ENCODE results near the gene TXNRD2. TPM values are rescaled to one million over a fixed set of nuclear protein-coding genes. Genes with fewer than 3 reads are reported as not detected.
A peak's percentile ranks its signal among the peaks of the same experiment; 100 is the strongest.
"Not testable (repeated sequence)": the region's sequence is repeated elsewhere in the genome, so short reads cannot be mapped to it uniquely, and the experiment has no call there.

Gene TXNRD2
- polyA plus RNA-seq, 1 donor from 2014 or later = 17.3 TPM

DNA sequence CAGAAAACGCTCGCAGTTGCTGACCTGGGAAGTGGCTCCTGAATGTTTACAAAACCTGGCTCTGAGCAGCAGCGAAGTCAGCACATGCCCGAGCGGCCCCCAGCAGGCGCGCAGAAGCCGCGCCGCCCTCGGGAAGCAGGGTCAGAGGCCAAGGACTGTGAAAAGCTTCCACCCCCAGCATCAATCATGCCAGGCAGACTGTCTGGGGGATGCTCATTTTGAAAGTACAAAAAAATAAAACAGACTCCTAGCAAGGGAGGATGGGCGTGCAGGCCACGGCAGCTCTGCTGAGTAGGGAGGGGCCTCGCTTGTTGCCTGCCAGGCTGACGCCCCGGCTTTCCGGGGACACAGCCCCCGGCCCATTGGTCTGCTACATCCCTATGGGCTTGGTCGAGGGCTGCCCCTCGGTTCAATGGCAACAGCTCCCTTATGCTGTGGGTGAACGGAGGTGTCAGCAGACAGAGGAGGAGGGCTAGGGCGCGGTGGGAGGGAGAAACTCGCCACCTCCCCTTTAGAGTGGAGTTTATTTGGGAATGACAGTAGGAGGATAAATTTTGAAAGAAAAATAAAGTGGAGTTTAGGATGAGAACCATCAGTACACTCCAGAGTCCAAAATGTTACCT, 49.2 kb downstream of the TXNRD2 start:
- no peaks in the 10 kb centered on the region for H3K27me3 Mint-ChIP-seq
- H3K36me3 Mint-ChIP-seq = no peaks in the 10 kb centered on the region
- H3K4me1 Mint-ChIP-seq = peaks cover 15 to 17% (median 16%) of the 10 kb centered on the region in 3 donors
- peak overlapping the region; percentile 69 to 89 (median 82) for H3K4me3 Mint-ChIP-seq
- peak overlapping the region in 2 of 3 donors; percentile 39 to 78 for H3K27ac Mint-ChIP-seq
- H3K9me3 Mint-ChIP-seq = no peaks in the 10 kb centered on the region

- Mint-ChIP-seq H3K36me3 (peaks cover 1% of the 10 kb centered on the region), H3K27ac (peak overlapping the region; percentile 39 to 91 (median 78)), H3K4me3 (peak overlapping the region; percentile 69 to 89 (median 82)), H3K4me1 (peaks cover 21 to 24% (median 24%) of the 10 kb centered on the region in 3 donors), H3K27me3 (no peaks in the 10 kb centered on the region), H3K9me3 (no peaks in the 10 kb centered on the region)
Observed at GRCh38 chr22:19891317-19892256, 50.0 kb downstream of the TXNRD2 start.

GRCh38 chr22:19890502-19891316, 50.9 kb downstream of the TXNRD2 start:
- H3K27ac Mint-ChIP-seq = peak overlapping the region in 1 of 3 donors; percentile 39
- H3K4me1 Mint-ChIP-seq = peaks cover 21 to 29% (median 29%) of the 10 kb centered on the region in 3 donors
- H3K36me3 Mint-ChIP-seq = peaks cover 3% of the 10 kb centered on the region
- no peaks in the 10 kb centered on the region for H3K9me3 Mint-ChIP-seq
- H3K4me3 Mint-ChIP-seq = peak overlapping the region in 2 of 4 donors; percentile 58 to 78
- H3K27me3 Mint-ChIP-seq = no peaks in the 10 kb centered on the region

DNA sequence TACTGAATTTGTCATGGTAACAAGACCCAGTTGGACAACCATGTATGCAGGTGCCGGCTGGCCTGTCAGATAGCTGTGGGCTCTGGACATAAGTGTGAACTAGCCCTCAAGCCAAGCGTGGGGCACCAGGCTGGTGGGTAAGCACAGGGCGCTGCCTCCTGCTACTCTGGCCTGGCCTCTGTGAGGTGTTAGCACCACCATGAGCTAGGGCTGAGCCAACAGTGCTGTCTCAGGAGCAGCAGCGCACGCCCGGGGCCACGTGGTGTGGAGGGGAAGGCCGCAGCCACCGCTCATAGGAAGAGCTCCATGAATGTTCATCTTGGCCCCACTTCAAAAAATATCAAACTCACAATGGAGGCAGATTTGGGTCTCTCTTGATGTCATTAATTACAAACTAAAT, 51.7 kb downstream of the TXNRD2 start:
- peak overlapping the region in 2 of 3 donors; percentile 45 to 63 for H3K27ac Mint-ChIP-seq
- H3K36me3 Mint-ChIP-seq = peaks cover 4% of the 10 kb centered on the region
- H3K9me3 Mint-ChIP-seq = no peaks in the 10 kb centered on the region
- no peaks in the 10 kb centered on the region for H3K27me3 Mint-ChIP-seq
- H3K4me3 Mint-ChIP-seq = no peak overlapping the region
- peaks cover 21 to 31% (median 30%) of the 10 kb centered on the region in 3 donors for H3K4me1 Mint-ChIP-seq

DNA sequence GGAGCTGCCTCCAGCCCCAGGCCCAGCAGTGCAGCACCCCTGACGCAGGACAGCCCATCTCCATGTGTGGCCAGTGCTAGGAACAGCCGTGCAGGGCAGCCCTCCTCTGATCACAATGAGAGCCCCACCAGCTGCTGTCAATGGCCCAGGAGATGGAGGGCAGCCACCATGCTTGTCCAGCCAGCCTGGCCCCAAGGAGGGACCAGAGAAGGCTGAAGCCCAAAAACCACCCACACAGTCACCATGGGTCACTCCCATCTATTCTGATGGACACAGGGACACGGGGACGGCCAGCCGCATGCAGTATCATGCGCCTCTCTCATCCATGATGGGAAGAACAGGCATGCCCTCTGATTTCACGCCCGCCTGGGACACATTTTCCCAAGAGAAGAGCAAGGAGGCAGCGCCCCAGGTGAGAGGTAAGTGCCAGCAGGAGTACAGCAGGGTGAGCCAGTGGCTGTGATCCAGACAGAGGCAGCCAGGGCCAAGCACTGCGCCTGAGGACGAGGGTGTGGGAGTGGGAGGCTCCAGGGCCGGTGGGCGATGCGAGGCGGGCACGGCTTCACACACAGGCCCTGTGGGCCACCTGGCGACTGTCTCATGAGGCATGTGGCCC, 53.4 kb downstream of the TXNRD2 start:
- Mint-ChIP-seq H3K27me3 (no peaks in the 10 kb centered on the region), H3K9me3 (no peaks in the 10 kb centered on the region), H3K36me3 (peaks cover 4% of the 10 kb centered on the region), H3K27ac (no peak overlapping the region), H3K4me1 (peaks cover 21 to 31% (median 30%) of the 10 kb centered on the region in 3 donors), H3K4me3 (no peak overlapping the region)

DNA sequence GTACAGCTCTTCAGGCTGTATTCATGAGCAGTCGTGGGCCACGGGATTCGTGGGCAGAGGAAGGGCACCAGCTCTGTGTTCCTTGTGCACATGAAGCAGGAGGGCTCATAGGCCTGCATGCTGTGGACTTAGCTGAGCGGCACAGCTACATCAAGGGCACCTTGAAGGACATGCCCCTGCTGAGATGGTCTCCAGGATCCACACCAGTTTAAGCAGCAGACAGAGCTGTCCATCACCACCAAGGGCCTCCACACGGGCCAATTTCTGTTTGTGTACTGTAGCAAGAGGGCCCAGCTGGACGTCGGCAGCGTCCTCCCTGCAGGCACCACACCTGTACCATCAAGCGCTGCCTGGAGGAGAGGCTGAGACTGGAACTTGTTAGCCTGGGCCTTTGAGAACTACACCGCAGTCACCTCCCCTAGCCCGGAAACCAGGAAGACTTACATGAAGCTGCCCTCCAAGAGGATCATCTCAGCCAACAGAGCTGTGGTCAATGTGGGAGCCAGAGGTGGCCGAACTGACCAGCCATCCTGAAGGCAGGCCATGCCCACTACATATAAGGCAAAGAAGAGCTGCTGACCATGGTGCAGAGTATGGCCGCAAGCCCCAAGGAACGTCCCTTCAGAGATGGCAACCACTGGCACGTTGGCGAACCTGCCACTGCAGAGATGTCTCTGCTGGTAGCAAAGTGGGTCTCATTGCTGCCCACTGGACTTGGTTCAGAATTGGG, 54.2 kb downstream of the TXNRD2 start:
- peak overlapping the region; percentile 2 to 88 (median 4) for H3K27ac Mint-ChIP-seq
- H3K4me3 Mint-ChIP-seq = peak overlapping the region in 1 of 4 donors; percentile 63
- H3K9me3 Mint-ChIP-seq = no peaks in the 10 kb centered on the region

DNA sequence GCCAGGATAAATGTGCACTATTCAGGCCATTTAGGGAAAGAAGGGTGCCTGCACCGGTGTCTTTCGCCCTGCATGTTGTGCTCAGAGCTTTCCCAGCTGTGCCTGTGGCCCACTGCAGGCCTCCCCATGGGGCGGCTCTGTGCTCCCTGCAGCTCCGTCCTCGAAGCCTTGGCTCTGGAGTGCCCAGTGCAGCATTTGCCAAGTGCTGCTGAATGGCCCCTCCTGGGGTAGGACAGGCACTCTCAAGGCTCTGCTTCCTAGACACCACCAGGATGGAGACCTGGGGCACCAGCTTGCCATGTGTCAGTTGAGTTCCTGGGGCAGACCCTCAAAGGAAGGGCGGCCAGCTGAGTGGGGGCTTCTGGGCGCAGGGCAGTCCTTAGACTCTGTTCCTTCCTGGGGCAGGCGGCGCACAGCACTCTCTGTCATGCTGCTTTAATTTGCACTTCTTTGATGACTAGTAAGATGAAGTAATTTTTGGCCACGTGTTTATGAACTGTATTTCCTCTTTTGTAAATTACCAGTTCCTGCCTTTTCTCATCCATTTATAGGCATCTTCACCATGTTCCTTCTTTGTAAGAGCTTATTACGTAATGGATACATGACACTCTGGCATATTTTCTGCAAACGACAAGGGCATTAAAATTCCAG, 54.9 kb downstream of the TXNRD2 start:
- Mint-ChIP-seq H3K27me3 (no peaks in the 10 kb centered on the region), H3K9me3 (no peaks in the 10 kb centered on the region), H3K4me1 (peaks cover 14 to 24% (median 22%) of the 10 kb centered on the region in 3 donors), H3K4me3 (peak overlapping the region in 1 of 4 donors; percentile 63), H3K27ac (peak overlapping the region; percentile 2 to 88 (median 37)), H3K36me3 (peaks cover 4% of the 10 kb centered on the region)

More for the DNA sequence above, 54.2 kb downstream of the TXNRD2 start:
- peaks cover 4% of the 10 kb centered on the region for H3K36me3 Mint-ChIP-seq
- H3K27me3 Mint-ChIP-seq = no peaks in the 10 kb centered on the region
- H3K4me1 Mint-ChIP-seq = peaks cover 20 to 29% (median 27%) of the 10 kb centered on the region in 3 donors

- Mint-ChIP-seq H3K36me3 (peaks cover 5% of the 10 kb centered on the region), H3K4me1 (peaks cover 6 to 18% (median 17%) of the 10 kb centered on the region in 3 donors), H3K27me3 (no peaks in the 10 kb centered on the region), H3K9me3 (no peaks in the 10 kb centered on the region), H3K4me3 (peak overlapping the region in 1 of 4 donors; percentile 70), H3K27ac (peak overlapping the region in 1 of 3 donors; percentile 37)
Observed at GRCh38 chr22:19885841-19886592, 55.6 kb downstream of the TXNRD2 start.

DNA sequence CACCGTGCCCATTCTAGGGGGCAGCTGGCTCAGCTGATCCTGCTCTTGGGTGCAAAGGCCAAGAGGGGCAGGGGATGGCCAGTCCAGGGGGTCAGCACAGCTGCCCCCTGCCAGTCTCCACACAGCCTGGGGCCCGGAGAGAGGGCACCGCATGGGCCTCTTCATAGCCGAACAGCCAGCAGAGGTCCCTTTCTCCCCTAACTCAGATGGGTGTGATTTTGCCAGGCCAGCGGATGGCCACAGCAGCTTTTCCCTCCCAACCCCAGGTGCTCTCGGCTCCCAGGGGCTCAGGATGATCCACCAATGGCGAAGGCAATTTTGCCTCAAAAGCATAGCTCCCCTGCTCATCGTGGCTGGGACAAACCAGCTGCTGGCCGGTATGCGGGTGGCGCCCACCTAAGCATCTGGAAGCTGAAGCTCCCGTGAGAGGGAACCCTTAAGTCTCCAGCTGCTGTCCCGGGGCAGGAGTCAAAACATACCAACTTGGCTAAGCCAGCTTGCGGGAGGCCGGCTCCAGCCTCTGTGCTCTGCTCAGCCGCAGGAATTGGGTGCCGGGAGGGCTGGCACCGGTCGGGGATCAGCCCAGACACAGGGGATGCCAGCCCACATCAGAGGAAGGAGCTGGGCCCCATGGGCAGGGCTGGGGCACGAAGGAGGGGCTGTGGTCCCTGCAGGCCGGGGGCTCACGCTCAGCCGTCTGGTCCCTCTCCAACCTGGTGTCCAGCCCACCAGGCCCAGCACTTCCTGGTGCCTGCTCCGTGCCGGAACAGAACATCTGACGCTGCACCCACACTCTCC, 56.5 kb downstream of the TXNRD2 start:
- Mint-ChIP-seq H3K4me1 (peaks cover 6 to 16% (median 16%) of the 10 kb centered on the region in 3 donors), H3K27me3 (no peaks in the 10 kb centered on the region), H3K4me3 (no peak overlapping the region), H3K36me3 (peaks cover 6% of the 10 kb centered on the region), H3K9me3 (no peaks in the 10 kb centered on the region), H3K27ac (no peak overlapping the region)

- Mint-ChIP-seq H3K36me3 (peaks cover 6% of the 10 kb centered on the region), H3K27ac (no peak overlapping the region), H3K4me1 (peaks cover 6 to 16% (median 16%) of the 10 kb centered on the region in 3 donors), H3K9me3 (no peaks in the 10 kb centered on the region), H3K4me3 (no peak overlapping the region), H3K27me3 (no peaks in the 10 kb centered on the region)
Observed at GRCh38 chr22:19884161-19884953, 57.3 kb downstream of the TXNRD2 start.

GRCh38 chr22:19883446-19883845, 58.2 kb downstream of the TXNRD2 start:
- not testable (repeated sequence) for H3K9me3 Mint-ChIP-seq, H3K4me3 Mint-ChIP-seq, H3K27ac Mint-ChIP-seq, H3K36me3 Mint-ChIP-seq, H3K27me3 Mint-ChIP-seq
- peaks cover 6 to 16% (median 16%) of the 10 kb centered on the region in 3 donors for H3K4me1 Mint-ChIP-seq
